ENCODE measurements around the gene NFATC2IP. TPM values are rescaled to one million over a fixed set of nuclear protein-coding genes. Genes with fewer than 3 reads are reported as not detected.
A peak's percentile ranks its signal among the peaks of the same experiment; 100 is the strongest.

NFATC2IP gene
- total RNA-seq, 1 donor from 2014 or later = 36.3 TPM

GRCh38 chr16:28985211-28986041 lies 34.7 kb downstream of the NFATC2IP start:
- intact Hi-C loops (cut with DNase I) = no loop called here
- no peaks in the 10 kb centered on the region for H3K4me1 ChIP-seq
- H3K9me3 ChIP-seq = no peaks in the 10 kb centered on the region
- peak; percentile 2 for ATAC-seq
- no peaks in the 10 kb centered on the region for H3K27me3 ChIP-seq
- H3K36me3 ChIP-seq = peaks cover 73% of the 10 kb centered on the region
- no peak for DNase-seq
- peak overlapping the region; percentile 72 for H3K27ac ChIP-seq
- H3K4me3 ChIP-seq = peak overlapping the region; percentile 40
- no peak for TF ChIP-seq CTCF (IDR thresholded peaks at IDR 0.05)

- peaks cover 72% of the 10 kb centered on the region for H3K36me3 ChIP-seq
- intact Hi-C loops (cut with DNase I) = no loop called here
- ATAC-seq = no peak
These were observed 35.3 kb downstream of the NFATC2IP start for GRCh38 chr16:28986046-28986445.

GRCh38 chr16:28986492-28986891 lies 35.8 kb downstream of the NFATC2IP start:
- no peak for TF ChIP-seq CTCF (IDR thresholded peaks at IDR 0.05)
- no peak for ATAC-seq
- no peak overlapping the region for H3K27ac ChIP-seq
- no peaks in the 10 kb centered on the region for H3K9me3 ChIP-seq
- peaks cover 67% of the 10 kb centered on the region for H3K36me3 ChIP-seq
- intact Hi-C loops (cut with DNase I) = no loop called here
- H3K4me3 ChIP-seq = peak overlapping the region; percentile 40
- H3K27me3 ChIP-seq = no peaks in the 10 kb centered on the region
- no peak for DNase-seq
- no peaks in the 10 kb centered on the region for H3K4me1 ChIP-seq

More at GRCh38 chr16:28986046-28986445, 35.3 kb downstream of the NFATC2IP start:
- Histone ChIP-seq H3K4me3 (peak overlapping the region; percentile 40), H3K27me3 (no peaks in the 10 kb centered on the region), H3K27ac (no peak overlapping the region), H3K9me3 (no peaks in the 10 kb centered on the region), H3K4me1 (no peaks in the 10 kb centered on the region)
- TF ChIP-seq CTCF (IDR thresholded peaks at IDR 0.05) = no peak
- DNase-seq = no peak

- Histone ChIP-seq H3K27ac (no peak overlapping the region), H3K4me3 (no peak overlapping the region), H3K36me3 (peaks cover 62% of the 10 kb centered on the region), H3K27me3 (no peaks in the 10 kb centered on the region), H3K4me1 (no peaks in the 10 kb centered on the region), H3K9me3 (no peaks in the 10 kb centered on the region)
- ATAC-seq (no peak), DNase-seq (no peak)
- intact Hi-C loops (cut with DNase I) = no loop called here
- TF ChIP-seq CTCF (IDR thresholded peaks at IDR 0.05) = no peak
These were observed 36.6 kb downstream of the NFATC2IP start for GRCh38 chr16:28987170-28987853.

- ATAC-seq (no peak), DNase-seq (no peak)
- intact Hi-C loops (cut with DNase I) = no loop called here
- Histone ChIP-seq H3K27me3 (no peaks in the 10 kb centered on the region), H3K9me3 (no peaks in the 10 kb centered on the region), H3K36me3 (peaks cover 47% of the 10 kb centered on the region), H3K27ac (no peak overlapping the region), H3K4me1 (no peaks in the 10 kb centered on the region), H3K4me3 (no peak overlapping the region)
- no peak for TF ChIP-seq CTCF (IDR thresholded peaks at IDR 0.05)
These were observed 38.6 kb downstream of the NFATC2IP start for GRCh38 chr16:28989363-28989762.
